HEK293T (cell line): ENCODE data around the gene UBA3.

ENCODE experiments used
- ARNT ChIP-seq: fragments of 450-650 bp; IDR thresholded peaks from 2 replicates; pipeline ENCODE4 v1.6.1; 2017; ENCODE audit warnings: mild to moderate bottlenecking
- BHLHE40 ChIP-seq: fragments of 450-650 bp; IDR thresholded peaks from 2 replicates; pipeline ENCODE4 v1.6.1; 2016; ENCODE audit warnings: mild to moderate bottlenecking, moderate library complexity, borderline replicate concordance
- CTBP1 ChIP-seq: fragments of 450-650 bp; IDR thresholded peaks from 2 replicates; pipeline ENCODE4 v1.6.1; 2016; ENCODE audit warnings: borderline replicate concordance
- ELF4 ChIP-seq: fragments of 450-650 bp; IDR thresholded peaks from 2 replicates; pipeline ENCODE4 v1.6.1; 2017; ENCODE audit warnings: antibody characterized with exemption
- FOXA1 ChIP-seq: fragments of 450-650 bp; IDR thresholded peaks from 2 replicates; pipeline ENCODE4 v1.6.1; 2016; ENCODE audit warnings: mild to moderate bottlenecking
- FOXK2 ChIP-seq: fragments of 450-650 bp; IDR thresholded peaks from 2 replicates; pipeline ENCODE4 v1.6.1; 2016; ENCODE audit warnings: mild to moderate bottlenecking
- FOXM1 ChIP-seq: fragments of 450-650 bp; IDR thresholded peaks from 2 replicates; pipeline ENCODE4 v1.6.1; 2017; ENCODE audit warnings: mild to moderate bottlenecking, borderline replicate concordance
- HDGF ChIP-seq: fragments of 450-650 bp; IDR thresholded peaks from 2 replicates; pipeline ENCODE4 v1.6.1; 2017; ENCODE audit warnings: antibody characterized with exemption, borderline replicate concordance
- L3MBTL2 ChIP-seq: fragments of 450-650 bp; conservative IDR thresholded peaks from 2 replicates; pipeline ENCODE4 v1.6.1; 2016; ENCODE audit warnings: mild to moderate bottlenecking
- PKNOX1 ChIP-seq: fragments of 450-650 bp; IDR thresholded peaks from 2 replicates; pipeline ENCODE4 v1.6.1; 2016
- SP1 ChIP-seq: fragments of 450-650 bp; IDR thresholded peaks from 2 replicates; pipeline ENCODE4 v1.6.1; 2017
- SUZ12 ChIP-seq: fragments of 450-650 bp; IDR thresholded peaks from 2 replicates; pipeline ENCODE4 v1.6.1; 2016; ENCODE audit warnings: mild to moderate bottlenecking
- TARDBP ChIP-seq: fragments of 450-650 bp; IDR thresholded peaks from 2 replicates; pipeline ENCODE4 v1.6.1; 2016

DNA sequence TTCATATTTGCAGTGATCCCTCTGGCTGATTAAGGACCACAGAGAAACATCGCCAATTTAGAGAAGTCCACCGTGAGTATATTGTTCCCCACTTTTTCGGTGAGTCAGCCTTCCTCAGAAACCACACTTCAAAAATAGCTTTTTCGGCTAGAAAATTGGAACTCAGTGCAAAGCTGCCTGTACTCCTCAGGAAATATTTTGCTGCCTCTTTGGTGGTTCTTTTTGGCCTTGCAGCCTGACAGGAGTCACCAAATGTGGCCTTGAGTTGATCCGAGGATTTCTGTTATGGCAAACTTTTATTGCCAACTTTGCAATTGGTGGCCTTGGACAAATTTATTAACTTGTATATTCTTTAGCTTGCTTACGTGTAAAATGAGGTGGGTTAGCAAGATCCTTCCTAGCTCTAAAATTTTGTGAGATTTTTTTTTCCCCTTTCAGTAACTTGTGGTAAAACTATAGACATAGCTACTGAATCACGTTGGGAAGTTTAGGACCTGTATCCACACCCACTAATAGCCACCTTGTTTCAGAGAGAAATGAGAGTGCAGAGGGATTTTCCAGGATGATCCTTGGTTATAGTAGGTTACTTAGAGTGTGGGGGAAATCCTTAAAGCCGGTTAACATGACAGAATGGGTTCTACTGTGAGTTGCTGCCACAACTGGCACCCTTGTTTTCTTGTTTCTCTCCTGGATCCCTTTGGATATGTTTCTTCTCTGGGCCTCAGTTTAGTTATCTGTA is 14.5 kb upstream of the UBA3 start:
- TF ChIP-seq FOXK2 (no peak), ARNT (no peak), SP1 (no peak), ELF4 (no peak), TARDBP (no peak), SUZ12 (no peak), FOXM1 (no peak), FOXA1 (no peak), L3MBTL2 (no peak), PKNOX1 (no peak), HDGF (no peak), BHLHE40 (no peak), CTBP1 (no peak)
